MV-4-11 (cell line): Measurements from ENCODE around the gene PDE4D.

Source experiments
- DNase-seq: peaks from one replicate; lab custom pipeline; 2025; lab: John Stamatoyannopoulos, UW

The PDE4D gene

GRCh38 chr5:59285300-59286016, 608.1 kb downstream of the PDE4D start:
- DNase-seq, result no peak

- no peak for DNase-seq
These were observed 610.8 kb downstream of the PDE4D start for GRCh38 chr5:59282726-59283125.

- no peak for DNase-seq
These were observed 613.5 kb downstream of the PDE4D start for GRCh38 chr5:59279979-59280378.

GRCh38 chr5:59276917-59277372, 616.6 kb downstream of the PDE4D start:
- DNase-seq, result no peak

- DNase-seq, result no peak
These were observed 617.2 kb downstream of the PDE4D start for GRCh38 chr5:59276325-59276675.

- no peak for DNase-seq
These were observed 617.8 kb downstream of the PDE4D start for GRCh38 chr5:59275510-59276324.

- no peak for DNase-seq
These were observed 618.4 kb downstream of the PDE4D start for GRCh38 chr5:59275170-59275509.

GRCh38 chr5:59274106-59274636, 619.4 kb downstream of the PDE4D start:
- no peak for DNase-seq

- DNase-seq, result no peak
These were observed 620.6 kb downstream of the PDE4D start for GRCh38 chr5:59272809-59273427.

- no peak for DNase-seq
These were observed 624.6 kb downstream of the PDE4D start for GRCh38 chr5:59268756-59269415.

- DNase-seq, result no peak
These were observed 626.5 kb downstream of the PDE4D start for GRCh38 chr5:59267033-59267432.

- no peak for DNase-seq
These were observed 627.1 kb downstream of the PDE4D start for GRCh38 chr5:59266410-59266809.

GRCh38 chr5:59264639-59265245, 628.8 kb downstream of the PDE4D start:
- DNase-seq, result no peak

- no peak for DNase-seq
These were observed 629.5 kb downstream of the PDE4D start for GRCh38 chr5:59264013-59264412.

- no peak for DNase-seq
These were observed 631.6 kb downstream of the PDE4D start for GRCh38 chr5:59261969-59262368.

GRCh38 chr5:59260973-59261372, 632.6 kb downstream of the PDE4D start:
- no peak for DNase-seq

- no peak for DNase-seq
These were observed 633.3 kb downstream of the PDE4D start for GRCh38 chr5:59260200-59260599.

- DNase-seq, result no peak
These were observed 634.3 kb downstream of the PDE4D start for GRCh38 chr5:59259237-59259636.

GRCh38 chr5:59257488-59258400, 635.8 kb downstream of the PDE4D start:
- no peak for DNase-seq

GRCh38 chr5:59256331-59256730, 637.2 kb downstream of the PDE4D start:
- no peak for DNase-seq
